Measurements from ENCODE around the gene SLC9A3.

GRCh38 chr5:573206-573605 lies 49.0 kb upstream of the SLC9A3 start:
- TF ChIP-seq GATA3 (IDR thresholded peaks at IDR 0.05; ENCODE audit: low read depth, low read length): no peak
- no peak for TF ChIP-seq GATA2 (IDR thresholded peaks at IDR 0.05; ENCODE audit: low read depth, low read length)

Measured in SH-SY5Y (cell line).